Measurements from ENCODE around the gene GLI3. TPM values are rescaled to one million over a fixed set of nuclear protein-coding genes. Genes with fewer than 3 reads are reported as not detected.

Gene GLI3
- total RNA-seq, 1 experiment from 2014 or later = not detected

DNA sequence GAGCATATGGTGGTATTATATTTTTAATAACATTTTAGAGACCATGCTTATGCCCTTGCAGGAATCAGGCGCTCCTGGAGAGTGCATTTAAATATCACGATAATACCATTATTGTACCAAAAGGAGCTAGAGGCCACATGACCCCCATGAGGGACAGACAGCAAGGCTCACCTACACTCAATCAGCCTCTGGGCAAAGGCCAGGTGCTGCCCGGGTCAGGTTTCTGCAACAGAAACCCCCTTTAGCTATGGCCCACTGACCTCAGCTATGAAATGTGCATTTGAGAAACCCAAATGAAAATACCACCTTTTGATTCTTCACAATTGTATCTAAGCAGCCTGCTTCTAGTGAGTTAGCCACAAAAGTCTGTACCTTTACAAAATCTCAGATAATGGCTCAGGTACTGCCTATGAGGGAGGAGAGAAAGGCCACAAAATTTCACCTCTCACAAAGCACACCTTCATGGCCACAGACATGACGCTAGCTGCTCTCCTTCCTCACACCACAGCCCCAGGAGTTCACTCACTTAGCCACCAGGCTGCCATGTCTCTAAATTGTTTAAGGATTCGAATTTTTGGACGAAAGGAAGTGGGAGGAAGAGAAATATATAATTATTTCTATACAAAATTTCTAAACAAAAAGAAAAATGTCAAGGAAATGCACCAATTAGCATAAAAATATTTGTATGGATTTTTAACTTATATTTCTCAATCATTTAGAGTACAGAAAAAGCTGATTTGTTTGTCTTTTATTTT, 79.9 kb downstream of the GLI3 start:
- POLR2A ChIA-PET (ENCODE audit: unreplicated experiment) = no interaction called here
- BruUV-seq (replicated peaks) = no TSS peak
- intact Hi-C loops (cut with micrococcal nuclease; ENCODE audit: unreplicated experiment) = no loop called here

GRCh38 chr7:42156291-42156865, 80.6 kb downstream of the GLI3 start:
- Histone ChIP-seq H3K36me3 (ENCODE audit: low read depth) (no peaks in the 10 kb centered on the region), H3K79me2 (ENCODE audit: low read depth) (no peaks in the 10 kb centered on the region), H3K9me2 (ENCODE audit: insufficient read depth) (no peaks in the 10 kb centered on the region), H3K4me1 (replicated peaks; ENCODE audit: insufficient read depth) (no peaks in the 10 kb centered on the region), H4K20me1 (ENCODE audit: insufficient read depth) (no peaks in the 10 kb centered on the region), H3K4me3 (no peak overlapping the region), H3K4me2 (no peak overlapping the region), H3K27me3 (ENCODE audit: insufficient read depth, low read depth) (peaks cover 52% of the 10 kb centered on the region), H3F3A (ENCODE audit: insufficient read depth, low read depth) (no peaks in the 10 kb centered on the region), H3K27ac (no peak overlapping the region), H2AFZ (no peak overlapping the region), H3K9me3 (ENCODE audit: insufficient read depth, low read depth) (no peaks in the 10 kb centered on the region)
- CTCF ChIA-PET = no interaction called here
- no peak for DNase-seq
- POLR2A ChIA-PET (ENCODE audit: unreplicated experiment) = no interaction called here
- no TSS peak for BruUV-seq (replicated peaks)
- intact Hi-C loops (cut with micrococcal nuclease; ENCODE audit: unreplicated experiment) = no loop called here
- TF ChIP-seq, protein P1, sequence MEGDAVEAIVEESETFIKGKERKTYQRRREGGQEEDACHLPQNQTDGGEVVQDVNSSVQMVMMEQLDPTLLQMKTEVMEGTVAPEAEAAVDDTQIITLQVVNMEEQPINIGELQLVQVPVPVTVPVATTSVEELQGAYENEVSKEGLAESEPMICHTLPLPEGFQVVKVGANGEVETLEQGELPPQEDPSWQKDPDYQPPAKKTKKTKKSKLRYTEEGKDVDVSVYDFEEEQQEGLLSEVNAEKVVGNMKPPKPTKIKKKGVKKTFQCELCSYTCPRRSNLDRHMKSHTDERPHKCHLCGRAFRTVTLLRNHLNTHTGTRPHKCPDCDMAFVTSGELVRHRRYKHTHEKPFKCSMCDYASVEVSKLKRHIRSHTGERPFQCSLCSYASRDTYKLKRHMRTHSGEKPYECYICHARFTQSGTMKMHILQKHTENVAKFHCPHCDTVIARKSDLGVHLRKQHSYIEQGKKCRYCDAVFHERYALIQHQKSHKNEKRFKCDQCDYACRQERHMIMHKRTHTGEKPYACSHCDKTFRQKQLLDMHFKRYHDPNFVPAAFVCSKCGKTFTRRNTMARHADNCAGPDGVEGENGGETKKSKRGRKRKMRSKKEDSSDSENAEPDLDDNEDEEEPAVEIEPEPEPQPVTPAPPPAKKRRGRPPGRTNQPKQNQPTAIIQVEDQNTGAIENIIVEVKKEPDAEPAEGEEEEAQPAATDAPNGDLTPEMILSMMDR (conservative IDR thresholded peaks at IDR 0.05) = no peak
- no peak for TF ChIP-seq EZH2 (IDR thresholded peaks at IDR 0.05; ENCODE audit: low read depth)

More for the DNA sequence above, 79.9 kb downstream of the GLI3 start:
- Histone ChIP-seq H3K36me3 (ENCODE audit: low read depth) (no peaks in the 10 kb centered on the region), H3K9me3 (ENCODE audit: insufficient read depth, low read depth) (no peaks in the 10 kb centered on the region), H3K4me1 (replicated peaks; ENCODE audit: insufficient read depth) (no peaks in the 10 kb centered on the region), H3K4me2 (no peak overlapping the region), H3F3A (ENCODE audit: insufficient read depth, low read depth) (no peaks in the 10 kb centered on the region), H3K27ac (no peak overlapping the region), H3K9me2 (ENCODE audit: insufficient read depth) (no peaks in the 10 kb centered on the region), H2AFZ (no peak overlapping the region), H3K4me3 (no peak overlapping the region), H3K79me2 (ENCODE audit: low read depth) (no peaks in the 10 kb centered on the region), H4K20me1 (ENCODE audit: insufficient read depth) (no peaks in the 10 kb centered on the region), H3K27me3 (ENCODE audit: insufficient read depth, low read depth) (peaks cover 44% of the 10 kb centered on the region)
- CTCF ChIA-PET = no interaction called here
- no peak for DNase-seq
- TF ChIP-seq, protein P1 (conservative IDR thresholded peaks at IDR 0.05) = no peak
- no peak for TF ChIP-seq EZH2 (IDR thresholded peaks at IDR 0.05; ENCODE audit: low read depth)

- Histone ChIP-seq H3K4me1 (replicated peaks; ENCODE audit: insufficient read depth) (no peaks in the 10 kb centered on the region), H2AFZ (no peak overlapping the region), H3K9me2 (ENCODE audit: insufficient read depth) (no peaks in the 10 kb centered on the region), H3K9me3 (ENCODE audit: insufficient read depth, low read depth) (no peaks in the 10 kb centered on the region), H3K79me2 (ENCODE audit: low read depth) (no peaks in the 10 kb centered on the region), H3K4me2 (no peak overlapping the region), H3K36me3 (ENCODE audit: low read depth) (no peaks in the 10 kb centered on the region), H3K27me3 (ENCODE audit: insufficient read depth, low read depth) (peaks cover 58% of the 10 kb centered on the region), H3F3A (ENCODE audit: insufficient read depth, low read depth) (no peaks in the 10 kb centered on the region), H3K27ac (no peak overlapping the region), H4K20me1 (ENCODE audit: insufficient read depth) (no peaks in the 10 kb centered on the region), H3K4me3 (no peak overlapping the region)
- no TSS peak for BruUV-seq (replicated peaks)
- ChIA-PET POLR2A (ENCODE audit: unreplicated experiment) (no interaction called here), CTCF (no interaction called here)
- intact Hi-C loops (cut with micrococcal nuclease; ENCODE audit: unreplicated experiment) = no loop called here
- TF ChIP-seq EZH2 (IDR thresholded peaks at IDR 0.05; ENCODE audit: low read depth) = no peak
- TF ChIP-seq, protein P1 (conservative IDR thresholded peaks at IDR 0.05) = no peak
- DNase-seq = no peak
These were observed 81.3 kb downstream of the GLI3 start for GRCh38 chr7:42155584-42156290.
